GM21717 (cell line): ENCODE results near the gene CREBZF.
"Not testable (repeated sequence)": the region's sequence is repeated elsewhere in the genome, so short reads cannot be mapped to it uniquely, and the experiment has no call there.

Experiments
- ATAC-seq: cut with Tn5 transposase; IDR thresholded peaks from one replicate; pipeline ENCODE4 v1.9.1; 2021; ENCODE audit warnings: mild to moderate bottlenecking, moderate library complexity; ENCODE audit not compliant: unreplicated experiment

The CREBZF gene

GRCh38 chr11:85670949-85671663 lies 6.2 kb upstream of the CREBZF start:
- not testable (repeated sequence) for ATAC-seq

GRCh38 chr11:85668157-85668556 lies 3.2 kb upstream of the CREBZF start:
- no peak for ATAC-seq

GRCh38 chr11:85666687-85667086 lies 1.8 kb upstream of the CREBZF start:
- no peak for ATAC-seq

GRCh38 chr11:85665733-85666132 lies 804 bp upstream of the CREBZF start:
- no peak for ATAC-seq

- ATAC-seq, result peak; percentile 73
Observed at GRCh38 chr11:85663753-85664614, 945 bp downstream of the CREBZF start.

GRCh38 chr11:85663080-85663752 lies 1.7 kb downstream of the CREBZF start:
- no peak for ATAC-seq

- ATAC-seq, result no peak
Observed at GRCh38 chr11:85661972-85662664, 2.8 kb downstream of the CREBZF start.

- no peak for ATAC-seq
Observed at GRCh38 chr11:85658180-85658579, 6.7 kb downstream of the CREBZF start.

- no peak for ATAC-seq
Observed at GRCh38 chr11:85656777-85657176, 8.2 kb downstream of the CREBZF start.

GRCh38 chr11:85654343-85654742 lies 10.6 kb downstream of the CREBZF start:
- ATAC-seq, result not testable (repeated sequence)

- no peak for ATAC-seq
Observed at GRCh38 chr11:85652786-85653447, 12.0 kb downstream of the CREBZF start.

GRCh38 chr11:85651118-85651517 lies 13.8 kb downstream of the CREBZF start:
- ATAC-seq, result no peak

- ATAC-seq, result peak; percentile 99
Observed at GRCh38 chr11:85647604-85648299, 17.2 kb downstream of the CREBZF start, which contains the start of gene TMEM126A. Gene TMEM126A (plus strand): TSS chr11:85647967. CDS start chr11:85650256, 2,289 bp downstream.

GRCh38 chr11:85647078-85647477 lies 17.9 kb downstream of the CREBZF start:
- no peak for ATAC-seq

GRCh38 chr11:85643191-85643614 lies 21.7 kb downstream of the CREBZF start:
- no peak for ATAC-seq

GRCh38 chr11:85634747-85635146 lies 30.2 kb downstream of the CREBZF start:
- ATAC-seq, result no peak

GRCh38 chr11:85628771-85629341 lies 36.1 kb downstream of the CREBZF start:
- ATAC-seq, result peak; percentile 10

GRCh38 chr11:85627998-85628770 lies 36.7 kb downstream of the CREBZF start, which contains the start of gene TMEM126B:
Gene TMEM126B (plus strand): TSS chr11:85628593. CDS start chr11:85628608, 15 bp downstream.
- ATAC-seq, result peak; percentile 100
